T-cell (primary cell): ENCODE data around the gene SMG5. TPM values are rescaled to one million over a fixed set of nuclear protein-coding genes. Genes with fewer than 3 reads are reported as not detected.

Experiments
- ATAC-seq, 4 experiments: fragments of 200-7000 bp in 3 of 4; fragments of 150-1000 bp in 1 of 4; cut with Tn5 transposase; replicated peaks in 1 of 4; 1 replicate in 3 of 4; 2 replicates in 1 of 4; pipeline ENCODE4 v1.10.0; 2021; ENCODE audit warnings: moderate library complexity in 3 of 4, mild to moderate bottlenecking in 2 of 4, moderate number of reproducible peaks in 1 of 4
- CTCF ChIA-PET, 2 donors: fragments of 300-600 bp; sonication (Branson Sonifier 250); formaldehyde crosslinking; loops; one replicate each; lab custom pipeline; 2022; ENCODE audit warnings: antibody characterized with exemption in 2 of 2; lab: Charles Lee
- POLR2A ChIA-PET, 2 donors: fragments of 300-600 bp; sonication (Branson Sonifier 250); formaldehyde crosslinking; loops; one replicate each; lab custom pipeline; 2022; ENCODE audit warnings: antibody characterized with exemption in 2 of 2; lab: Charles Lee
- DNase-seq, 35 experiments: peaks; one replicate each; pipeline versions ENCODE4 v3.0.0 to v3.0.0-alpha.2; 2013 to 2023
- H3K27ac ChIP-seq: one replicate; pipeline ENCODE4 v1.5.1; 2013; ENCODE audit warnings: low read length
- H3K27me3 ChIP-seq, 2 experiments: replicated peaks in 1 of 2; 1 replicate in 1 of 2; 2 replicates in 1 of 2; pipeline versions ENCODE4 v1.6.1 to v1.7.0; 2013; ENCODE audit warnings: low read length in 1 of 2, mixed read lengths in 1 of 2; ENCODE audit not compliant: control insufficient read depth in 2 of 2, insufficient read depth in 2 of 2; ENCODE audit errors: extremely low read depth in 1 of 2
- H3K36me3 ChIP-seq, 2 donors: 1 replicate in 1 of 2; 2 replicates in 1 of 2; pipeline versions ENCODE4 v1.6.1 to v1.7.0; 2013; ENCODE audit warnings: low read length in 1 of 2; ENCODE audit not compliant: control insufficient read depth in 2 of 2, insufficient read depth in 1 of 2; ENCODE audit errors: extremely low read depth in 1 of 2
- H3K4me1 ChIP-seq, 2 experiments: 1 replicate in 1 of 2; 2 replicates in 1 of 2; pipeline versions ENCODE4 v1.6.1 to v1.7.0; 2013; ENCODE audit warnings: low read length in 2 of 2, mixed read lengths in 1 of 2; ENCODE audit not compliant: insufficient read depth in 2 of 2, control insufficient read depth in 1 of 2; ENCODE audit errors: extremely low read depth in 1 of 2
- H3K4me3 ChIP-seq, 2 donors: 1 replicate in 1 of 2; 2 replicates in 1 of 2; pipeline versions ENCODE4 v1.5.1 to v1.7.0; 2013; ENCODE audit warnings: mild to moderate bottlenecking in 2 of 2, low read length in 1 of 2, moderate library complexity in 1 of 2; ENCODE audit not compliant: control insufficient read depth in 1 of 2; ENCODE audit errors: extremely low read depth in 1 of 2
- H3K9me3 ChIP-seq: 2 replicates; pipeline ENCODE4 v1.7.0; 2013
- H3K27ac Mint-ChIP-seq, 2 donors: one replicate each; pipeline ENCODE4 v1.8.0; 2020 to 2021; ENCODE audit warnings: mild to moderate bottlenecking in 2 of 2, mixed read lengths in 2 of 2
- H3K27me3 Mint-ChIP-seq, 2 donors: one replicate each; pipeline ENCODE4 v1.8.0; 2021 to 2022; ENCODE audit warnings: mixed read lengths in 2 of 2
- H3K36me3 Mint-ChIP-seq: one replicate; pipeline ENCODE4 v1.8.0; 2021; ENCODE audit warnings: mixed read lengths
- H3K4me1 Mint-ChIP-seq, 3 donors: one replicate each; pipeline ENCODE4 v1.8.0; 2020 to 2022; ENCODE audit warnings: mixed read lengths in 3 of 3, mild to moderate bottlenecking in 1 of 3
- H3K4me3 Mint-ChIP-seq, 3 donors: one replicate each; pipeline ENCODE4 v1.8.0; 2020 to 2022; ENCODE audit warnings: mild to moderate bottlenecking in 3 of 3, mixed read lengths in 3 of 3, moderate library complexity in 3 of 3
- H3K9me3 Mint-ChIP-seq, 3 donors: one replicate each; pipeline ENCODE4 v1.8.0; 2020 to 2022; ENCODE audit warnings: mixed read lengths in 3 of 3
- WGBS: methylation state at CpG from one replicate; pipeline ENCODE4 v1.1.5; 2013; ENCODE audit warnings: missing lambda C conversion rate; ENCODE audit not compliant: insufficient coverage; 5-methylcytosine and 5-hydroxymethylcytosine counted together
- total RNA-seq, 35 experiments: library from RNA in 6 of 35; stranded (reverse) in 6 of 35; fragments of 120-200 nt in 1 of 35; gene quantifications; one replicate each; pipeline versions ENCODE4 v1.2.1 to v1.2.4 and lab custom pipeline; 2013 to 2026

Gene SMG5
- total RNA-seq, 5 donors from 2014 or later (not counting 1 experiment from before 2014, with no cell fraction given) = 60.5 to 84.2 (median 81.3) TPM

- peak overlapping the region; percentile 98 for H3K27ac Mint-ChIP-seq
- ChIA-PET CTCF (interaction anchor here (0.9 to 2.7 kb wide), 5 partner anchors 13 to 64 kb away, joined by 3 to 40 read pairs (median 4); partner anchors contain the start of gene SLC25A44 (in 1 of the 2)), POLR2A (interaction anchor here (0.5 to 1.9 kb wide), 6 partner anchors 13 to 468 kb away, joined by 3 to 32 read pairs (median 4); partner anchors contain the start of genes SLC25A44 (in 1 of the 2) and SMG5 (in 1 of the 2))
- Histone ChIP-seq H3K4me3 (peak overlapping the region in 1 of 2 donors; percentile 93), H3K4me1 (peaks cover 3 to 29% of the 10 kb centered on the region in 2 experiments), H3K9me3 (no peaks in the 10 kb centered on the region), H3K36me3 (peaks cover 4 to 40% of the 10 kb centered on the region in 2 donors), H3K27me3 (no peaks in the 10 kb centered on the region), H3K27ac (peak overlapping the region; percentile 97)
- peaks cover 21% of the 10 kb centered on the region for H3K36me3 Mint-ChIP-seq
- 100% methylated on average over 5 of the region's 9 CpGs for WGBS
- ATAC-seq = no peak
- no peaks in the 10 kb centered on the region for H3K9me3 Mint-ChIP-seq
- H3K27me3 Mint-ChIP-seq = no peaks in the 10 kb centered on the region
- DNase-seq = no peak
- peaks cover 23 to 39% (median 33%) of the 10 kb centered on the region in 3 donors for H3K4me1 Mint-ChIP-seq
- H3K4me3 Mint-ChIP-seq = peak overlapping the region; percentile 95 to 96 (median 95)
Observed at GRCh38 chr1:156212130-156212529, 70.5 kb downstream of the SMG5 start.

GRCh38 chr1:156211243-156211642, 71.4 kb downstream of the SMG5 start:
- H3K36me3 Mint-ChIP-seq = peaks cover 21% of the 10 kb centered on the region
- Histone ChIP-seq H3K27ac (no peak overlapping the region), H3K4me1 (peaks cover 3 to 27% of the 10 kb centered on the region in 2 experiments), H3K4me3 (no peak overlapping the region), H3K36me3 (peaks cover 4 to 46% of the 10 kb centered on the region in 2 donors), H3K9me3 (no peaks in the 10 kb centered on the region), H3K27me3 (no peaks in the 10 kb centered on the region)
- peak overlapping the region in 1 of 3 donors; percentile 14 for H3K4me3 Mint-ChIP-seq
- no peaks in the 10 kb centered on the region for H3K9me3 Mint-ChIP-seq
- no peak for ATAC-seq
- DNase-seq = no peak
- H3K4me1 Mint-ChIP-seq = peaks cover 23 to 34% (median 32%) of the 10 kb centered on the region in 3 donors
- H3K27me3 Mint-ChIP-seq = no peaks in the 10 kb centered on the region
- peak overlapping the region; percentile 14 to 62 for H3K27ac Mint-ChIP-seq
- CTCF ChIA-PET = interaction anchor here in 1 of 2 donors (1.1 kb wide), 2 partner anchors 13 to 14 kb away, joined by 3 to 4 read pairs; no protein-coding TSS in a partner anchor
- WGBS = 100% methylated on average over 1 of the region's 3 CpGs
- POLR2A ChIA-PET = interaction anchor here in 1 of 2 donors (1.0 kb wide), 1 partner anchor 22 kb away, joined by 3 read pairs; no protein-coding TSS in a partner anchor

- peaks cover 11 to 17% (median 14%) of the 10 kb centered on the region in 3 donors for H3K4me1 Mint-ChIP-seq
- Histone ChIP-seq H3K4me1 (peaks cover 0 to 11% of the 10 kb centered on the region in 2 experiments), H3K4me3 (no peak overlapping the region), H3K27ac (no peak overlapping the region), H3K27me3 (no peaks in the 10 kb centered on the region), H3K36me3 (peaks cover 0 to 60% of the 10 kb centered on the region in 2 donors), H3K9me3 (no peaks in the 10 kb centered on the region)
- H3K4me3 Mint-ChIP-seq = no peak overlapping the region
- no peak for DNase-seq
- ChIA-PET CTCF (no interaction called here), POLR2A (no interaction called here)
- ATAC-seq = no peak
- H3K27me3 Mint-ChIP-seq = no peaks in the 10 kb centered on the region
- H3K27ac Mint-ChIP-seq = no peak overlapping the region
- 90% methylated on average over 2 of the region's 3 CpGs for WGBS
- H3K9me3 Mint-ChIP-seq = no peaks in the 10 kb centered on the region
- peaks cover 28% of the 10 kb centered on the region for H3K36me3 Mint-ChIP-seq
Observed at GRCh38 chr1:156204686-156205085, 77.9 kb downstream of the SMG5 start.

- Mint-ChIP-seq H3K36me3 (peaks cover 25% of the 10 kb centered on the region), H3K4me3 (no peak overlapping the region), H3K4me1 (peaks cover 25 to 30% (median 27%) of the 10 kb centered on the region in 3 donors), H3K27ac (no peak overlapping the region), H3K27me3 (no peaks in the 10 kb centered on the region), H3K9me3 (no peaks in the 10 kb centered on the region)
- peaks cover 0 to 23% of the 10 kb centered on the region in 2 experiments for H3K4me1 ChIP-seq
- H3K4me3 ChIP-seq = no peak overlapping the region
- no peak for DNase-seq
- no peaks in the 10 kb centered on the region for H3K27me3 ChIP-seq
- ChIA-PET POLR2A (interaction anchor here in 1 of 2 donors (0.9 kb wide), 1 partner anchor 10 kb away, joined by 3 read pairs; the partner anchor contains the start of gene SLC25A44), CTCF (interaction anchor here in 1 of 2 donors (0.5 kb wide), 1 partner anchor 1154 kb away, joined by 3 read pairs; no protein-coding TSS in a partner anchor)
- H3K9me3 ChIP-seq = no peaks in the 10 kb centered on the region
- H3K36me3 ChIP-seq = peaks cover 0 to 50% of the 10 kb centered on the region in 2 donors
- no peak overlapping the region for H3K27ac ChIP-seq
- ATAC-seq = no peak
Observed at GRCh38 chr1:156203331-156203730, 79.3 kb downstream of the SMG5 start.

GRCh38 chr1:156200044-156200443, 82.6 kb downstream of the SMG5 start:
- H3K27ac Mint-ChIP-seq = no peak overlapping the region
- no peaks in the 10 kb centered on the region for H3K27me3 Mint-ChIP-seq
- WGBS = 95% methylated on average over 5 of the region's 8 CpGs
- ChIA-PET CTCF (interaction anchor here in 1 of 2 donors (0.5 to 2.1 kb wide), 2 partner anchors 25 to 212 kb away, joined by 5 to 6 read pairs; no protein-coding TSS in a partner anchor), POLR2A (no interaction called here)
- Histone ChIP-seq H3K9me3 (no peaks in the 10 kb centered on the region), H3K36me3 (peaks cover 6 to 42% of the 10 kb centered on the region in 2 donors), H3K27me3 (no peaks in the 10 kb centered on the region), H3K4me3 (no peak overlapping the region), H3K27ac (no peak overlapping the region), H3K4me1 (peaks cover 0 to 41% of the 10 kb centered on the region in 2 experiments)
- peaks cover 51 to 53% (median 52%) of the 10 kb centered on the region in 3 donors for H3K4me1 Mint-ChIP-seq
- no peak for DNase-seq
- H3K9me3 Mint-ChIP-seq = no peaks in the 10 kb centered on the region
- ATAC-seq = no peak
- no peak overlapping the region for H3K4me3 Mint-ChIP-seq
- peaks cover 32% of the 10 kb centered on the region for H3K36me3 Mint-ChIP-seq
